Stomach (tissue), 9 donors: Measurements from ENCODE around the gene ATP2B2. TPM values are rescaled to one million over a fixed set of nuclear protein-coding genes. Genes with fewer than 3 reads are reported as not detected.

Experiments
- DNase-seq, 2 donors: peaks; one replicate each; pipeline versions ENCODE4 v3.0.0 to v3.0.0-alpha.2; 2013 to 2019
- H3K27ac ChIP-seq, 5 donors: fragments of 200-600 bp in 4 of 5; sonication (generic) in 4 of 5; one replicate each; pipeline ENCODE4 v1.5.1; 2013 to 2019; ENCODE audit warnings: mild to moderate bottlenecking in 1 of 5, moderate library complexity in 1 of 5
- H3K27me3 ChIP-seq, 3 donors: fragments of 200-600 bp; sonication (generic); one replicate each; pipeline ENCODE4 v1.5.1; 2017 to 2019; ENCODE audit warnings: mixed run types in 1 of 3
- H3K36me3 ChIP-seq, 4 donors: fragments of 200-600 bp; sonication (generic); 1 replicate in 3 of 4; 2 replicates in 1 of 4; pipeline ENCODE4 v1.5.1; 2016 to 2019
- H3K4me1 ChIP-seq, 4 donors: fragments of 200-600 bp; sonication (generic); one replicate each; pipeline ENCODE4 v1.5.1; 2016 to 2019
- H3K4me3 ChIP-seq, 4 donors: fragments of 200-600 bp; sonication (generic) in 3 of 4; one replicate each; pipeline ENCODE4 v1.5.1; 2016 to 2019; ENCODE audit warnings: mild to moderate bottlenecking in 1 of 4
- H3K9me3 ChIP-seq, 4 donors: fragments of 200-600 bp; sonication (generic); one replicate each; pipeline ENCODE4 v1.5.1; 2016 to 2019
- EP300 ChIP-seq: sonication (generic); formaldehyde crosslinking; IDR thresholded peaks from one replicate; pipeline ENCODE4 v1.6.1; 2017; ENCODE audit warnings: antibody characterized with exemption
- POLR2A ChIP-seq, 4 donors: fragments of 450-650 bp; IDR thresholded peaks; one replicate each; pipeline ENCODE4 v1.6.1; 2016; ENCODE audit warnings: antibody characterized with exemption in 4 of 4, control low read depth in 2 of 4, mild to moderate bottlenecking in 1 of 4, moderate library complexity in 1 of 4
- POLR2AphosphoS5 ChIP-seq, 3 donors: sonication (generic); formaldehyde crosslinking; IDR thresholded peaks; one replicate each; pipeline ENCODE4 v1.6.1; 2016; ENCODE audit warnings: antibody characterized with exemption in 3 of 3
- WGBS, 5 donors: extraction: QIAGEN DNeasy Blood & Tissue Kit in 3 of 5; methylation state at CpG; one replicate each; pipeline versions ENCODE4 v1.1.5 to v1.1.7; 2013 to 2018; 5-methylcytosine and 5-hydroxymethylcytosine counted together
- intact Hi-C: fragments of 100-400 bp; cut with DNase I; formaldehyde crosslinking; loops from one replicate; pipeline ENCODE4 v1.15.1; 2023; ENCODE audit warnings: low total_unique reads
- polyA plus RNA-seq, 3 donors: library from polyadenylated mRNA; stranded (reverse); fragments of 200-250 nt; gene quantifications; one replicate each; pipeline ENCODE4 v1.2.3, GENCODE V29; 2013
- total RNA-seq, 5 donors: library from RNA; depleted of rRNA; stranded (reverse); fragments of >200 nt; gene quantifications; one replicate each; pipeline versions ENCODE4 v1.1.0 to v1.2.3, GENCODE V29; 2014 to 2016
- TF ChIP-seq, protein P1 (sequence below), 7 experiments: fragments of 450-650 bp in 4 of 7; fragments of 200-600 bp in 3 of 7; sonication (generic) in 3 of 7; IDR thresholded peaks; one replicate each; pipeline ENCODE4 v1.5.1; 2016 to 2019; ENCODE audit warnings: antibody characterized with exemption in 7 of 7, control low read depth in 2 of 7, mild to moderate bottlenecking in 1 of 7
- donor health status: healthy with polysubstance abuse.
- donor health status: Bipolar disorder and iron deficiency.
- donor health status: healthy.

The ATP2B2 gene
- total and polyA plus RNA-seq, 8 donors = 0.03 to 0.37 TPM; not detected in 6

DNA sequence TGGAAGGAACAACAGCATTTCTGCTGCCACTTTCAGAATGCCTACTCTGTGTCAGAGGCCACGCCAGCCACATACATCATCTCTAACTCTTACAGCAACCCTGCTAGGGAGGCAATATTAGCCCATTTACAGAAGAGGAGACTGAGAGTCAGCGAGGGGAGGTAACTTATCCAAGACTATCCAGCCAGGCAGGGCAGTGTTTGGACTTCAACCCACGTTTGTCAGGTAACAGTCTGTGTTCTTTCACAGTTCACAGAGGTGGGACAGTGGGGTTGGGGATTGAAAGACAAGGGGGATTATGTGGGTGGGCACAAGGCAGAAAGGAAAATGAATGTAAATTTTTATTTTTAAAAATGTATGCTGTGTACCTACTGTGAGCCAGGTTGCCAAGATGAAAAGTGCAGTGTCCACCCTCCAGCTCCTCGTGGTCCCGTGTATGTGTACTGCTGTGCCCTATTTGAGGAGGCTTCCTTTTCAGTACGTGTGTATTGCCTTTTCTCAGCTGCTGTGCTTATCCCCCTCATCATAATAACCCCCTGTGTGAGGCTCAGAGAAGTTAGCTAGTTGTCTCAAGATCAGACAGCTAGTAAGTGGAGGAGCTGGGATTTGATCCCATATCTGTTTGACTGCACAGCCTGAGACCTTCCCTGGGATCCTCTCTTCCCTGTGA lies 16.5 kb upstream of the ATP2B2 start:
- Histone ChIP-seq H3K27ac (no peak overlapping the region), H3K9me3 (no peaks in the 10 kb centered on the region), H3K4me1 (no peaks in the 10 kb centered on the region), H3K4me3 (no peak overlapping the region), H3K27me3 (peaks cover 0 to 39% (median 0%) of the 10 kb centered on the region in 3 donors), H3K36me3 (no peaks in the 10 kb centered on the region)
- TF ChIP-seq POLR2A (IDR thresholded peaks at IDR 0.05) = no peak
- TF ChIP-seq EP300 = no peak
- TF ChIP-seq, protein P1, sequence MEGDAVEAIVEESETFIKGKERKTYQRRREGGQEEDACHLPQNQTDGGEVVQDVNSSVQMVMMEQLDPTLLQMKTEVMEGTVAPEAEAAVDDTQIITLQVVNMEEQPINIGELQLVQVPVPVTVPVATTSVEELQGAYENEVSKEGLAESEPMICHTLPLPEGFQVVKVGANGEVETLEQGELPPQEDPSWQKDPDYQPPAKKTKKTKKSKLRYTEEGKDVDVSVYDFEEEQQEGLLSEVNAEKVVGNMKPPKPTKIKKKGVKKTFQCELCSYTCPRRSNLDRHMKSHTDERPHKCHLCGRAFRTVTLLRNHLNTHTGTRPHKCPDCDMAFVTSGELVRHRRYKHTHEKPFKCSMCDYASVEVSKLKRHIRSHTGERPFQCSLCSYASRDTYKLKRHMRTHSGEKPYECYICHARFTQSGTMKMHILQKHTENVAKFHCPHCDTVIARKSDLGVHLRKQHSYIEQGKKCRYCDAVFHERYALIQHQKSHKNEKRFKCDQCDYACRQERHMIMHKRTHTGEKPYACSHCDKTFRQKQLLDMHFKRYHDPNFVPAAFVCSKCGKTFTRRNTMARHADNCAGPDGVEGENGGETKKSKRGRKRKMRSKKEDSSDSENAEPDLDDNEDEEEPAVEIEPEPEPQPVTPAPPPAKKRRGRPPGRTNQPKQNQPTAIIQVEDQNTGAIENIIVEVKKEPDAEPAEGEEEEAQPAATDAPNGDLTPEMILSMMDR (IDR thresholded peaks at IDR 0.05) = no peak
- no peak for TF ChIP-seq POLR2AphosphoS5 (IDR thresholded peaks at IDR 0.05)
- intact Hi-C loops = no loop called here
- peak in 1 of 2 donors; percentile 5 for DNase-seq
- WGBS, 5 donors = 55 to 63% (median 60%) methylated on average over 6 of the region's 6 CpGs

DNA sequence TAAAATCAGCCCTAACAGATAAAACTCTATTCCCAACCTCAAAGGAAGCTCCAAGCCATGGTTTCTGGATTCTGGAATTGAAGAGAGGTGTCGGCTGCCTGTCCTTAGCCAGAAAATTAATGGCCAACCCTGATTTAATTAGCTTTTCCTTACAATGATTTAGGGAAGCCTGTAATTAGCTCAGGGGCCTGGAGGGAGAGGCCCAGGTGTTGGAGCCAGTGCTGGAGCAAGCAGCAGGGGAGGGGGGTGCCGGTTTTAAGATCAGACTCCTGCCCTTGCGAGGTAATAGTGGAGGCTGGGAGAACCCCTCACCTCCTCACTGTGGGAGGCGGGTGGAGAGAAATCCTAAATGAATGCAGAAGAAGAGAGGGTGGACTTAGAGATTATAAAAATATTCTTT lies 14.7 kb upstream of the ATP2B2 start:
- intact Hi-C loops = no loop called here
- no peaks in the 10 kb centered on the region for H3K9me3 ChIP-seq
- H3K27ac ChIP-seq = no peak overlapping the region
- H3K4me1 ChIP-seq = no peaks in the 10 kb centered on the region
- TF ChIP-seq EP300 = no peak
- no peak for TF ChIP-seq POLR2A (IDR thresholded peaks at IDR 0.05)
- TF ChIP-seq, protein P1 (IDR thresholded peaks at IDR 0.05) = no peak
- no peak for TF ChIP-seq POLR2AphosphoS5 (IDR thresholded peaks at IDR 0.05)
- H3K36me3 ChIP-seq = no peaks in the 10 kb centered on the region
- H3K27me3 ChIP-seq = peaks cover 0 to 21% (median 0%) of the 10 kb centered on the region in 3 donors
- peak in 1 of 2 donors; percentile 10 for DNase-seq
- 82 to 86% (median 84%) methylated on average over 4 of the region's 4 CpGs for WGBS, 5 donors
- H3K4me3 ChIP-seq = no peak overlapping the region

DNA sequence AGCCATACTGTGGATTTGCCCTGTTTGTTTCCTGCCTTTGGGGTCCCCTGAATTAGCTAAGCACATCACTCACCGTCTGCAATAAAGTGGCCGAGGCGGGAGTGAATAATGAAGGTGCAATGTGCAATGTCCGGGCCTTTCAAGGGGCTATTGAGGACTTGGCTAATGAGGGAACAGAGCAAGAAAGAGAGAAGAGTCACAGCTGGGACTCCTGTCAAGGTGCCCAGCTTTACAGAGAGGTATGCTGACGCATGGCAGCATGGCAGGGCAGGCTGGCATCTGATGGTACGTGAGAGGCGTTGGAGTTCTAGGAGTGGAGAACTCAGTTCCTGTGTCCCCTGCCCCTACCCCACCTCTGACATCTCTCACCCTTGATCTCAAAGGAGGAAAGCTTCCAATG lies 13.8 kb upstream of the ATP2B2 start:
- DNase-seq = peak in 1 of 2 donors; percentile 8
- no peaks in the 10 kb centered on the region for H3K9me3 ChIP-seq
- TF ChIP-seq, protein P1 (IDR thresholded peaks at IDR 0.05) = no peak
- no peak for TF ChIP-seq POLR2A (IDR thresholded peaks at IDR 0.05)
- no peak for TF ChIP-seq POLR2AphosphoS5 (IDR thresholded peaks at IDR 0.05)
- TF ChIP-seq EP300 = no peak
- H3K27me3 ChIP-seq = peaks cover 0 to 12% (median 0%) of the 10 kb centered on the region in 3 donors
- 72 to 84% (median 76%) methylated on average over 7 of the region's 7 CpGs for WGBS, 5 donors
- H3K4me1 ChIP-seq = no peaks in the 10 kb centered on the region
- no peak overlapping the region for H3K4me3 ChIP-seq
- no peak overlapping the region for H3K27ac ChIP-seq
- no peaks in the 10 kb centered on the region for H3K36me3 ChIP-seq
- intact Hi-C loops = no loop called here

DNA sequence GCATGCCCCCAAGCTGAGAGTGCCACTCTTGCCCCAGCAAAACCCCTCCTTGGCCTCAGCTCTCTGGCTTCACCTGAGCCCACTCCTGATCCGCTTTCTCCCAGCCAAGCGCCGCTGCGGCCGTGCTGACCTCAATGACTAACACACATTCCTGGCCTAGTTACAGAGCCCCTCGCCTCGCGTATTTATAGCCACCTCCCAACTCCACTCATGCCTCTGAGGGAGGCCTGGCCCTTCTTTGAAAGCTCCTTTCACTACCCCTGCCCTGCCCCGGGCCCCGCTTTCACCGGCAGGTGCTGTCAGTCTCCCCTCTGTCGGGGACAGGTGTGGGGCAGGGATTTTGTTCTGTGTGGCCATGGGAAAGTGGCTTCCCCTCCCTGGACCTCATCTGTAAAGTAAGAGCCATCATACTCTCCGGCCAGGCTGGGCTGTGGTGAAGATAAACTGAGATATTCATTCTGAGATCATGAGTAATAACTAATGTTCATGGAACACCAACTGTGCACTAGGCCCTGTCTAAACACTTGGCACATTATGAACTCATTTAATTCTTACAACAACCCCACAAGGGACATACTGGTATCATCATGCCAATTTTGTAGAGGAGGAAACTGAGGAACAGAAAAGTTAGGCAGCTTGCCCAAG lies 13.2 kb upstream of the ATP2B2 start:
- WGBS, 5 donors = 53 to 61% (median 60%) methylated on average over 13 of the region's 13 CpGs
- Histone ChIP-seq H3K27me3 (peaks cover 0 to 7% (median 0%) of the 10 kb centered on the region in 3 donors), H3K4me3 (no peak overlapping the region), H3K4me1 (no peaks in the 10 kb centered on the region), H3K9me3 (no peaks in the 10 kb centered on the region), H3K27ac (no peak overlapping the region), H3K36me3 (no peaks in the 10 kb centered on the region)
- intact Hi-C loops = no loop called here
- TF ChIP-seq EP300 (no peak), POLR2AphosphoS5 (IDR thresholded peaks at IDR 0.05) (no peak), POLR2A (IDR thresholded peaks at IDR 0.05) (no peak)
- TF ChIP-seq, protein P1 (IDR thresholded peaks at IDR 0.05) = no peak
- DNase-seq = peak in 1 of 2 donors; percentile 16
